SK-N-SH treated with all-trans-retinoic acid at 6 μM for 48 hours (cell line): Measurements from ENCODE around the gene DUSP23.

Source experiments
- ARNTL ChIP-seq: fragments of 450-650 bp; formaldehyde crosslinking; IDR thresholded peaks from 2 replicates; pipeline ENCODE4 v1.5.0; 2020; ENCODE audit warnings: low read depth, mild to moderate bottlenecking, moderate library complexity, borderline replicate concordance
- CREB5 ChIP-seq: fragments of 250-450 bp; sonication (Bioruptor Pico); IDR thresholded peaks from 2 replicates; pipeline ENCODE4 v1.5.1; 2020; ENCODE audit warnings: low read depth, mild to moderate bottlenecking, moderate library complexity
- CSRNP3 ChIP-seq: fragments of 250-450 bp; sonication (Bioruptor Pico); IDR thresholded peaks from 2 replicates; pipeline ENCODE4 v1.5.1; 2021; ENCODE audit warnings: mild to moderate bottlenecking, moderate library complexity
- ESRRG ChIP-seq: fragments of 250-450 bp; sonication (Bioruptor Pico); IDR thresholded peaks from 2 replicates; pipeline ENCODE4 v1.6.1; 2021; ENCODE audit warnings: mild to moderate bottlenecking
- GLIS3 ChIP-seq: fragments of 250-450 bp; sonication (Bioruptor Pico); IDR thresholded peaks from 2 replicates; pipeline ENCODE4 v1.5.0; 2020; ENCODE audit warnings: mild to moderate bottlenecking, moderate library complexity
- ISL1 ChIP-seq: fragments of 250-450 bp; sonication (Bioruptor Pico); IDR thresholded peaks from 2 replicates; pipeline ENCODE4 v2.1.2; 2022; ENCODE audit warnings: mild to moderate bottlenecking, moderate library complexity
- PATZ1 ChIP-seq: fragments of 250-450 bp; sonication (Bioruptor Pico); IDR thresholded peaks from 2 replicates; pipeline ENCODE4 v1.8.0; 2020; ENCODE audit warnings: mild to moderate bottlenecking, moderate library complexity, borderline replicate concordance
- POU6F1 ChIP-seq: fragments of 250-450 bp; sonication (Bioruptor Pico); IDR thresholded peaks from 2 replicates; pipeline ENCODE4 v1.8.0; 2021; ENCODE audit warnings: low read depth, mild to moderate bottlenecking, moderate library complexity, borderline replicate concordance
- RARB ChIP-seq: fragments of 250-450 bp; sonication (Bioruptor Pico); IDR thresholded peaks from 2 replicates; pipeline ENCODE4 v1.8.0; 2021; ENCODE audit warnings: mild to moderate bottlenecking, moderate library complexity
- SNAI2 ChIP-seq: fragments of 250-450 bp; sonication (Bioruptor Pico); IDR thresholded peaks from 2 replicates; pipeline ENCODE4 v1.5.0; 2020; ENCODE audit warnings: mild to moderate bottlenecking, moderate library complexity
- TSHZ2 ChIP-seq: fragments of 250-450 bp; sonication (Bioruptor Pico); IDR thresholded peaks from 2 replicates; pipeline ENCODE4 v1.5.0; 2020; ENCODE audit warnings: mild to moderate bottlenecking, moderate library complexity
- ZFP30 ChIP-seq: fragments of 450-650 bp; formaldehyde crosslinking; IDR thresholded peaks from 2 replicates; pipeline ENCODE4 v1.5.0; 2022; ENCODE audit warnings: mild to moderate bottlenecking, moderate library complexity
- ZNF70 ChIP-seq: fragments of 450-650 bp; formaldehyde crosslinking; IDR thresholded peaks from 2 replicates; pipeline ENCODE4 v1.5.0; 2020; ENCODE audit warnings: mild to moderate bottlenecking, moderate library complexity
- ZNF8 ChIP-seq: fragments of 450-650 bp; formaldehyde crosslinking; IDR thresholded peaks from 2 replicates; pipeline ENCODE4 v1.5.0; 2020; ENCODE audit warnings: mild to moderate bottlenecking, moderate library complexity

- TF ChIP-seq PATZ1 (no peak), POU6F1 (CRISPR knock-in tag) (no peak), CREB5 (CRISPR knock-in tag) (no peak), ARNTL (no peak), RARB (no peak), ZNF70 (CRISPR knock-in tag) (no peak), ESRRG (CRISPR knock-in tag) (no peak), SNAI2 (no peak), TSHZ2 (CRISPR knock-in tag) (no peak), ZNF8 (no peak), ISL1 (CRISPR knock-in tag) (no peak), CSRNP3 (CRISPR knock-in tag) (no peak), GLIS3 (CRISPR knock-in tag) (no peak), ZFP30 (no peak)
Observed at GRCh38 chr1:159817276-159818041, 36.7 kb downstream of the DUSP23 start.
